B cell (primary cell): ENCODE results near the gene NTM. TPM values are rescaled to one million over a fixed set of nuclear protein-coding genes. Genes with fewer than 3 reads are reported as not detected.

Experiments
- ATAC-seq: fragments of 200-7000 bp; cut with Tn5 transposase; one replicate; pipeline ENCODE4 v1.10.0; 2021; ENCODE audit warnings: low read depth, mild to moderate bottlenecking, moderate number of reproducible peaks, moderate library complexity
- CTCF ChIA-PET: fragments of 350-600 bp; sonication (Branson Sonifier 250); formaldehyde crosslinking; loops from one replicate; lab custom pipeline; 2021; ENCODE audit warnings: antibody characterized with exemption, inconsistent platforms; lab: Charles Lee
- POLR2A ChIA-PET: fragments of 350-600 bp; sonication (Branson Sonifier 250); formaldehyde crosslinking; loops from one replicate; lab custom pipeline; 2021; ENCODE audit warnings: antibody characterized with exemption; lab: Charles Lee
- DNase-seq: peaks from one replicate; pipeline ENCODE4 v3.0.0; 2013
- H2AFZ ChIP-seq: 2 replicates; pipeline ENCODE4 v1.6.1; 2012; ENCODE audit warnings: mild to moderate bottlenecking, low read depth, low read length; ENCODE audit not compliant: insufficient read depth, poor library complexity, severe bottlenecking
- H3K27ac ChIP-seq, 2 donors: 1 replicate in 1 of 2; 2 replicates in 1 of 2; pipeline ENCODE4 v1.5.1; 2012 to 2013; ENCODE audit warnings: low read length in 2 of 2, mild to moderate bottlenecking in 2 of 2, moderate library complexity in 1 of 2
- H3K27me3 ChIP-seq, 4 experiments: fragments of 200-600 bp in 1 of 4; sonication (generic) in 1 of 4; replicated peaks in 1 of 4; 1 replicate in 2 of 4; 2 replicates in 2 of 4; pipeline versions ENCODE4 v1.6.1 to v1.7.0; 2013 to 2016; ENCODE audit warnings: low read length in 3 of 4, mild to moderate bottlenecking in 2 of 4, mixed read lengths in 1 of 4, moderate library complexity in 1 of 4; ENCODE audit not compliant: insufficient read depth in 4 of 4, control insufficient read depth in 3 of 4; ENCODE audit errors: control extremely low read depth in 1 of 4
- H3K36me3 ChIP-seq, 2 experiments: replicated peaks in 1 of 2; 1 replicate in 1 of 2; 2 replicates in 1 of 2; pipeline versions ENCODE4 v1.6.1 to v1.7.1; 2013; ENCODE audit warnings: low read length in 1 of 2; ENCODE audit not compliant: insufficient read depth in 2 of 2, control insufficient read depth in 1 of 2; ENCODE audit errors: control extremely low read depth in 1 of 2, extremely low read depth in 1 of 2
- H3K4me1 ChIP-seq, 2 donors: fragments of 200-600 bp in 1 of 2; sonication (generic) in 1 of 2; 1 replicate in 1 of 2; 2 replicates in 1 of 2; pipeline versions ENCODE4 v1.5.1 to v1.6.1; 2013 to 2017; ENCODE audit warnings: low read length in 2 of 2; ENCODE audit not compliant: control insufficient read depth in 2 of 2, insufficient read depth in 2 of 2
- H3K4me2 ChIP-seq: replicated peaks from 2 replicates; pipeline ENCODE3; 2012; ENCODE audit warnings: mild to moderate bottlenecking, low read depth, low read length; ENCODE audit not compliant: poor library complexity, severe bottlenecking
- H3K4me3 ChIP-seq, 5 experiments: fragments of 200-600 bp in 1 of 5; sonication (generic) in 1 of 5; 1 replicate in 3 of 5; 2 replicates in 2 of 5; pipeline versions ENCODE4 v1.5.1 to v1.7.0; 2011 to 2016; ENCODE audit warnings: low read length in 4 of 5, mild to moderate bottlenecking in 4 of 5, low read depth in 2 of 5, control low read depth in 1 of 5, moderate library complexity in 1 of 5; ENCODE audit not compliant: insufficient read depth in 1 of 5; ENCODE audit errors: control extremely low read depth in 1 of 5, extremely low read depth in 1 of 5
- H3K79me2 ChIP-seq: fragments of 200-600 bp; sonication (generic); one replicate; pipeline ENCODE4 v1.6.0; 2016; ENCODE audit warnings: low read length; ENCODE audit not compliant: control insufficient read depth, insufficient read depth
- H3K9ac ChIP-seq: fragments of 200-600 bp; sonication (generic); 2 replicates; pipeline ENCODE4 v1.6.1; 2017; ENCODE audit warnings: mild to moderate bottlenecking, low read length, moderate library complexity
- H3K9me3 ChIP-seq, 3 donors: one replicate each; pipeline versions ENCODE4 v1.6.1 to v1.7.1; 2013; ENCODE audit warnings: low read length in 2 of 3; ENCODE audit not compliant: control insufficient read depth in 2 of 3, insufficient read depth in 1 of 3; ENCODE audit errors: control extremely low read depth in 1 of 3
- H4K20me1 ChIP-seq: 2 replicates; pipeline ENCODE4 v1.6.0; 2012; ENCODE audit warnings: mild to moderate bottlenecking, low read length; ENCODE audit not compliant: insufficient read depth, control insufficient read depth, poor library complexity, severe bottlenecking
- H3K27ac Mint-ChIP-seq: one replicate; pipeline ENCODE4 v1.8.0; 2021; ENCODE audit warnings: mixed read lengths
- H3K27me3 Mint-ChIP-seq: one replicate; pipeline ENCODE4 v1.8.0; 2021; ENCODE audit warnings: mixed read lengths
- H3K4me1 Mint-ChIP-seq: one replicate; pipeline ENCODE4 v1.8.0; 2021; ENCODE audit warnings: mixed read lengths
- H3K4me3 Mint-ChIP-seq: one replicate; pipeline ENCODE4 v1.8.0; 2021; ENCODE audit warnings: mixed read lengths
- H3K9me3 Mint-ChIP-seq: one replicate; pipeline ENCODE4 v1.8.0; 2022; ENCODE audit warnings: mixed read lengths; ENCODE audit not compliant: insufficient read depth
- EZH2 ChIP-seq: IDR thresholded peaks from 2 replicates; pipeline ENCODE4 v1.6.1; 2012; ENCODE audit warnings: borderline replicate concordance, low read depth, mild to moderate bottlenecking, moderate library complexity, low read length; ENCODE audit not compliant: insufficient read depth, poor library complexity, severe bottlenecking
- WGBS: methylation state at CpG from one replicate; pipeline ENCODE4 v1.1.5; 2013; ENCODE audit warnings: missing lambda C conversion rate; ENCODE audit not compliant: insufficient coverage; 5-methylcytosine and 5-hydroxymethylcytosine counted together
- intact Hi-C: fragments of 100-400 bp; cut with micrococcal nuclease; formaldehyde crosslinking; loops from one replicate; pipeline ENCODE4 v1.10.0; 2022
- polyA plus RNA-seq: library from polyadenylated mRNA; depleted of rRNA; stranded (reverse); fragments of >200 nt; gene quantifications from 2 replicates; pipeline ENCODE4 v1.2.3, GENCODE V29; 2012
- total RNA-seq, 2 donors: library from RNA; stranded (reverse); fragments of 120-200 nt in 1 of 2; gene quantifications; 1 replicate in 1 of 2; 2 replicates in 1 of 2; pipeline versions ENCODE4 v1.2.3 to v1.2.4, GENCODE V29; 2013 to 2022
- TF ChIP-seq, protein P1 (sequence below): fragments of 200-600 bp; IDR thresholded peaks from one replicate; pipeline ENCODE4 v1.8.0; 2022; ENCODE audit warnings: antibody characterized with exemption, mild to moderate bottlenecking

Gene NTM
- total and polyA plus RNA-seq, 2 donors (not counting 1 experiment from before 2014, with no cell fraction given), result not detected

DNA sequence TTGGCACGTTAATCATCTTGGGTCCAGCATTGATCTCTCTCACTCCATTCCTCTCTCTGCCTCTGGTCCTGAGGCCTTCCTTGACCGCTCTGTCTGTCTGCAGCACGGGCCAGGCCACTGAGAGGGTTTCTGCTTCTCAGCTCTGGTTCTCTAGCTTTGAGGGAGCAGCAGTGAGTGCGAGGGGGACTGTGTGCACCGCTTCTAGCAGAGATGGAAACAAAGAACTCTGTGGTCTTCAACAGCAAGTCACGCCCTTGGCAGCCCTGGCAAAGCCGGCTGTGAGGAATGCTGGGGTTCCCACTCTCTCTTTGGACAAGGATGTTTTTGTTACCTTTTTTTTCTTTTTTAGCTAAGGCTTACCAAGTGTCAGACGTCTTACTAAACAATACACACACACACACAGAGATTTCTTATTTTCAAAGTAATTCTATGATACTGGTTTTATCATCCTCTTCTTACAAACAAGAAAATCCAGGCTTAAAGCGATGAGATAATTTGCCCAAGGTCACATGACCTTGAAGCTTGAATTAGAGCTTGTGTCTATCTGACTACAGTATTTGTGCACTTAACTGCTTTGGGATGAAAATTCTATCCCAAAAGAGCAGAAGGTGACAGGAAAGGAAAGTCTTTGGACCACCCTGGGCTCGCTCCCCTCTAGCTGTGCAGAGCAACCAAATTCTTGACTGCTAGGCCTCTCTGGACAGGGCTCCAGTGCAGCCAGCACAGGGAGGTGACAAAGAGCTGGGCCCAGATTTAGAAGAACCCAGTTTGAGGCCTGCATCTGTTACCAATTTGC lies 293.2 kb downstream of the NTM start:
- Histone ChIP-seq H3K27ac (no peak overlapping the region), H3K27me3 (no peaks in the 10 kb centered on the region), H3K9me3 (peaks cover 0 to 7% (median 0%) of the 10 kb centered on the region in 3 donors), H2AFZ (no peak overlapping the region), H3K9ac (no peak overlapping the region), H3K36me3 (no peaks in the 10 kb centered on the region), H3K4me2 (no peak overlapping the region), H3K4me3 (no peak overlapping the region), H4K20me1 (no peaks in the 10 kb centered on the region), H3K79me2 (no peaks in the 10 kb centered on the region), H3K4me1 (no peaks in the 10 kb centered on the region)
- ChIA-PET POLR2A (no interaction called here), CTCF (no interaction called here)
- Mint-ChIP-seq H3K27me3 (peaks cover 9% of the 10 kb centered on the region), H3K27ac (no peak overlapping the region), H3K4me1 (peaks cover under 1% of the 10 kb centered on the region), H3K9me3 (no peaks in the 10 kb centered on the region), H3K4me3 (no peak overlapping the region)
- ATAC-seq (no peak), DNase-seq (no peak)
- TF ChIP-seq EZH2, result no peak
- TF ChIP-seq, protein P1, sequence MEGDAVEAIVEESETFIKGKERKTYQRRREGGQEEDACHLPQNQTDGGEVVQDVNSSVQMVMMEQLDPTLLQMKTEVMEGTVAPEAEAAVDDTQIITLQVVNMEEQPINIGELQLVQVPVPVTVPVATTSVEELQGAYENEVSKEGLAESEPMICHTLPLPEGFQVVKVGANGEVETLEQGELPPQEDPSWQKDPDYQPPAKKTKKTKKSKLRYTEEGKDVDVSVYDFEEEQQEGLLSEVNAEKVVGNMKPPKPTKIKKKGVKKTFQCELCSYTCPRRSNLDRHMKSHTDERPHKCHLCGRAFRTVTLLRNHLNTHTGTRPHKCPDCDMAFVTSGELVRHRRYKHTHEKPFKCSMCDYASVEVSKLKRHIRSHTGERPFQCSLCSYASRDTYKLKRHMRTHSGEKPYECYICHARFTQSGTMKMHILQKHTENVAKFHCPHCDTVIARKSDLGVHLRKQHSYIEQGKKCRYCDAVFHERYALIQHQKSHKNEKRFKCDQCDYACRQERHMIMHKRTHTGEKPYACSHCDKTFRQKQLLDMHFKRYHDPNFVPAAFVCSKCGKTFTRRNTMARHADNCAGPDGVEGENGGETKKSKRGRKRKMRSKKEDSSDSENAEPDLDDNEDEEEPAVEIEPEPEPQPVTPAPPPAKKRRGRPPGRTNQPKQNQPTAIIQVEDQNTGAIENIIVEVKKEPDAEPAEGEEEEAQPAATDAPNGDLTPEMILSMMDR, result no peak
- intact Hi-C loops, result no loop called here
- WGBS, result 89% methylated on average over 8 of the region's 10 CpGs

DNA sequence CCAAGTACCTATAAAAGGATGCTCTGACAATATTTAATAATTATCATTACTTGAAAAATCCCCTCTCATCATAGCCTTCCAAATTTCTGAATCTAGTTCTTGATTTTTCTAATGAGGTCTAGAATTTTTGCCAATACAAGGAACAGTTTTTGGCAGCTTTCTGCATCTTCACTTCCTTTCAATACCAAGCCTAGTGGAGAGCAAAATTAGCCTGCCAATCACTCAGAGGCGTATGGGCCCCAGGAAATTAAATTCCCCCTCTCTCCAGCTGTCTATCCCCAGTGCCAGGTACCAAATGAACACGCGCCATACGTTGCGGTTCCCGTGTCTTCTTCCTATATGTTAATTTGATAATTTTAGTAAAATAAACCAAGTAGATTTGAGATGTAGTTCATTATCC lies 293.9 kb downstream of the NTM start:
- no peak overlapping the region for H3K4me3 Mint-ChIP-seq
- no peak overlapping the region for H2AFZ ChIP-seq
- H3K4me2 ChIP-seq, result no peak overlapping the region
- H3K4me1 ChIP-seq, result no peaks in the 10 kb centered on the region
- DNase-seq, result no peak
- no peak overlapping the region for H3K4me3 ChIP-seq
- no peaks in the 10 kb centered on the region for H3K36me3 ChIP-seq
- POLR2A ChIA-PET, result no interaction called here
- peaks cover 0 to 7% (median 0%) of the 10 kb centered on the region in 3 donors for H3K9me3 ChIP-seq
- no CpG with 5 or more reads among the region's 6 CpGs for WGBS
- H3K27me3 ChIP-seq, result no peaks in the 10 kb centered on the region
- peaks cover 9% of the 10 kb centered on the region for H3K27me3 Mint-ChIP-seq
- H3K27ac ChIP-seq, result no peak overlapping the region
- no peak overlapping the region for H3K27ac Mint-ChIP-seq
- TF ChIP-seq EZH2, result no peak
- TF ChIP-seq, protein P1, result no peak
- no peak overlapping the region for H3K9ac ChIP-seq
- peaks cover 4% of the 10 kb centered on the region for H3K4me1 Mint-ChIP-seq
- CTCF ChIA-PET, result no interaction called here
- intact Hi-C loops, result no loop called here
- no peaks in the 10 kb centered on the region for H3K9me3 Mint-ChIP-seq
- no peak for ATAC-seq
- H4K20me1 ChIP-seq, result no peaks in the 10 kb centered on the region
- no peaks in the 10 kb centered on the region for H3K79me2 ChIP-seq
